ENCODE measurements around the gene CEP68. TPM values are rescaled to one million over a fixed set of nuclear protein-coding genes. Genes with fewer than 3 reads are reported as not detected.
"Not testable (repeated sequence)": the region's sequence is repeated elsewhere in the genome, so short reads cannot be mapped to it uniquely, and the experiment has no call there.

Gene CEP68
- total and polyA plus RNA-seq, 7 experiments from 2014 or later: 8.5 to 52.0 (median 25.6) TPM

- Mint-ChIP-seq H3K4me1 (peaks cover 21 to 41% (median 34%) of the 10 kb centered on the region in 7 donors), H3K27ac (peak overlapping the region; percentile 90 to 100 (median 97)), H3K36me3 (peaks cover 0 to 4% (median 3%) of the 10 kb centered on the region in 5 donors), H3K4me3 (peak overlapping the region; percentile 90 to 100 (median 98)), H3K27me3 (peaks cover 0 to 17% (median 0%) of the 10 kb centered on the region in 5 donors), H3K9me3 (no peaks in the 10 kb centered on the region)
- Histone ChIP-seq H3K4me1 (ENCODE audit: control insufficient read depth in 2 of 2, insufficient read depth in 2 of 2, low read length in 2 of 2) (peaks cover 18 to 22% of the 10 kb centered on the region in 2 donors), H3K27ac (ENCODE audit: low read depth, low read length) (peak overlapping the region; percentile 74), H3K36me3 (ENCODE audit: control insufficient read depth in 2 of 3, insufficient read depth in 3 of 3, low read length in 3 of 3) (peaks cover 0 to 8% (median 0%) of the 10 kb centered on the region in 3 experiments), H3K4me3 (ENCODE audit: low read length) (peak overlapping the region; percentile 78), H3K9me3 (ENCODE audit: control insufficient read depth in 2 of 3, low read length in 3 of 3) (no peaks in the 10 kb centered on the region), H3K27me3 (ENCODE audit: control insufficient read depth in 2 of 2, insufficient read depth in 2 of 2, low read length in 2 of 2) (no peaks in the 10 kb centered on the region)
- ATAC-seq (peak; percentile 6), DNase-seq (peak in 5 of 9 donors; percentile 6 to 35 (median 11))
- intact Hi-C loops (cut with micrococcal nuclease): loop anchor here (1.0 to 5.0 kb wide), 18 partner anchors 33 to 1542 kb away; partner anchors contain the start of genes ACTR2 (in 2 of the 2), AFTPH (in 2 of the 2), CEP68 (in 2 of the 2) and UGP2 (in 2 of the 2)
- ChIA-PET POLR2A (interaction anchor here (0.6 to 3.5 kb wide), 12 partner anchors 9 to 1542 kb away, joined by 3 to 51 read pairs (median 4); partner anchors contain the start of genes ACTR2, AFTPH, CEP68 and MDH1), CTCF (interaction anchor here (0.6 to 3.4 kb wide), 5 partner anchors 9 to 213 kb away, joined by 4 to 12 read pairs (median 5); partner anchors contain the start of gene ACTR2)
Measured at GRCh38 chr2:65130664-65131175, 74.5 kb downstream of the CEP68 start.

GRCh38 chr2:65132930-65133329 lies 76.7 kb downstream of the CEP68 start:
- CTCF ChIA-PET: interaction anchor here (1.2 kb wide), 1 partner anchor 68 kb away, joined by 3 read pairs; no protein-coding TSS in a partner anchor
- intact Hi-C loops (cut with micrococcal nuclease): loop anchor here in 1 of 2 donors (5.0 kb wide), 1 partner anchor 36 kb away; no protein-coding TSS in a partner anchor
- not testable (repeated sequence) for H3K36me3 Mint-ChIP-seq

DNA sequence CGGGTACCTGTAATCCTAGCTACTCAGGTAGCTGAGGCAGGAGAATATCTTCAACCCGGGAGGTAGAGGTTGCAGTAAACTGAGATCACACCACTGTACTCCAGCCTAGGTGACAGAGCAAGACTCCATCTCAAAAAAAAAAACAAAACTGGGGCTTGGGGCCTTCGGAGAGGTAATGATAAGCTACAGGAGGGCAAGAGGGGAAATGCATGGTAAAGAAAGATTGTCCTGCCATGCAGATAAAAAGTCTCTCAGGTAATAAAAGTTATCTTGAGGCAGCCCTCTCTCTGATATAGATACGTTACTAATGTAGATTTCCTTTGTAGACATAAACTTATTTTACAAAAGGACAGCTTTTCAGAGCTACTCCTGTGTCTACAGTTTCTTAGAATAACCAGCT lies 77.4 kb downstream of the CEP68 start:
- no peak for ATAC-seq
- Histone ChIP-seq H3K36me3 (ENCODE audit: control insufficient read depth in 2 of 3, insufficient read depth in 3 of 3, low read length in 3 of 3) (peaks cover 0 to 8% (median 0%) of the 10 kb centered on the region in 3 experiments), H3K9me3 (ENCODE audit: control insufficient read depth in 2 of 3, low read length in 3 of 3) (no peaks in the 10 kb centered on the region), H3K27me3 (ENCODE audit: control insufficient read depth in 2 of 2, insufficient read depth in 2 of 2, low read length in 2 of 2) (no peaks in the 10 kb centered on the region), H3K27ac (ENCODE audit: low read depth, low read length) (no peak overlapping the region), H3K4me1 (ENCODE audit: control insufficient read depth in 2 of 2, insufficient read depth in 2 of 2, low read length in 2 of 2) (peaks cover 0 to 7% of the 10 kb centered on the region in 2 donors), H3K4me3 (ENCODE audit: low read length) (no peak overlapping the region)
- POLR2A ChIA-PET: interaction anchor here (1.2 kb wide), 1 partner anchor 78 kb away, joined by 3 read pairs; no protein-coding TSS in a partner anchor
- H3K27ac Mint-ChIP-seq: no peak overlapping the region
- no peak for DNase-seq
- H3K4me1 Mint-ChIP-seq: peaks cover 6 to 14% (median 11%) of the 10 kb centered on the region in 7 donors
- H3K9me3 Mint-ChIP-seq: no peaks in the 10 kb centered on the region
- CTCF ChIA-PET: interaction anchor here (0.7 to 1.2 kb wide), 2 partner anchors 69 to 259 kb away, joined by 3 to 4 read pairs; no protein-coding TSS in a partner anchor
- no peak overlapping the region for H3K4me3 Mint-ChIP-seq
- intact Hi-C loops (cut with micrococcal nuclease): loop anchor here in 1 of 2 donors (5.0 kb wide), 1 partner anchor 36 kb away; no protein-coding TSS in a partner anchor
- peaks cover 0 to 28% (median 0%) of the 10 kb centered on the region in 5 donors for H3K27me3 Mint-ChIP-seq
- H3K36me3 Mint-ChIP-seq: peaks cover 0 to 4% (median 0%) of the 10 kb centered on the region in 5 donors

More at GRCh38 chr2:65132930-65133329, 76.7 kb downstream of the CEP68 start:
- H3K27me3 ChIP-seq (ENCODE audit: control insufficient read depth in 2 of 2, insufficient read depth in 2 of 2, low read length in 2 of 2); H3K27ac ChIP-seq (ENCODE audit: low read depth, low read length); H3K4me3 ChIP-seq (ENCODE audit: low read length); H3K36me3 ChIP-seq (ENCODE audit: control insufficient read depth in 2 of 3, insufficient read depth in 3 of 3, low read length in 3 of 3); H3K27ac Mint-ChIP-seq; H3K4me3 Mint-ChIP-seq; H3K9me3 Mint-ChIP-seq; ATAC-seq; H3K9me3 ChIP-seq (ENCODE audit: control insufficient read depth in 2 of 3, low read length in 3 of 3); DNase-seq: not testable (repeated sequence)
- peaks cover 11 to 21% (median 18%) of the 10 kb centered on the region in 7 donors for H3K4me1 Mint-ChIP-seq
- POLR2A ChIA-PET: interaction anchor here (0.6 kb wide), 1 partner anchor 14 kb away, joined by 3 read pairs; no protein-coding TSS in a partner anchor
- H3K4me1 ChIP-seq (ENCODE audit: control insufficient read depth in 2 of 2, insufficient read depth in 2 of 2, low read length in 2 of 2): peaks cover 4 to 14% of the 10 kb centered on the region in 2 donors
- peaks cover 0 to 28% (median 0%) of the 10 kb centered on the region in 5 donors for H3K27me3 Mint-ChIP-seq

DNA sequence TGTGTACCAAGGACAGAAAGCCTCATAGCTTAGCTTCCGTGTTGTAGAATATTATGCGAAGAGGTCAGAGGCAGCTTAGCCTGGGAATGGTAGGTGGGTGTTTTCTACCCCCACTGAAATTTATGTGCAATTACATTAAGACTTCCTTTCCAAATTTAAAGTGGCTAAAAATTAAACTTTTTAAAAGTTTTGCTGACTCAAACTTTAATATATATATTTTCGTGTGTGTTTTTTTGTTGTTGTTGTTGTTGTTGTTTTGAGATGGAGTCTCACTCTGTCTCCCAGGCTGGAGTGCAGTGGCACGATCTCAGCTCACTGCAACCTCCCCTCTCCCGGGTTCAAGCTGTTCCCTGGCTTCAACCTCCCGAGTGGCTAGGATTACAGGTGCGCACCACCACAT lies 77.9 kb downstream of the CEP68 start:
- intact Hi-C loops (cut with micrococcal nuclease): loop anchor here in 1 of 2 donors (5.0 kb wide), 1 partner anchor 37 kb away; no protein-coding TSS in a partner anchor
- no peaks in the 10 kb centered on the region for H3K9me3 ChIP-seq (ENCODE audit: control insufficient read depth in 2 of 3, low read length in 3 of 3)
- no peak overlapping the region for H3K27ac Mint-ChIP-seq

GRCh38 chr2:65136253-65136652 lies 80.0 kb downstream of the CEP68 start:
- no peaks in the 10 kb centered on the region for H3K36me3 Mint-ChIP-seq
- DNase-seq: no peak
- POLR2A ChIA-PET: no interaction called here
- Histone ChIP-seq H3K9me3 (ENCODE audit: control insufficient read depth in 2 of 3, low read length in 3 of 3) (no peaks in the 10 kb centered on the region), H3K4me3 (ENCODE audit: low read length) (no peak overlapping the region), H3K4me1 (ENCODE audit: control insufficient read depth in 2 of 2, insufficient read depth in 2 of 2, low read length in 2 of 2) (no peaks in the 10 kb centered on the region), H3K27ac (ENCODE audit: low read depth, low read length) (no peak overlapping the region), H3K27me3 (ENCODE audit: control insufficient read depth in 2 of 2, insufficient read depth in 2 of 2, low read length in 2 of 2) (no peaks in the 10 kb centered on the region), H3K36me3 (ENCODE audit: control insufficient read depth in 2 of 3, insufficient read depth in 3 of 3, low read length in 3 of 3) (no peaks in the 10 kb centered on the region)
- H3K27ac Mint-ChIP-seq: no peak overlapping the region
- no peak overlapping the region for H3K4me3 Mint-ChIP-seq
- H3K4me1 Mint-ChIP-seq: peaks cover 0 to 6% (median 0%) of the 10 kb centered on the region in 7 donors
- CTCF ChIA-PET: no interaction called here
- H3K27me3 Mint-ChIP-seq: peaks cover 0 to 37% (median 0%) of the 10 kb centered on the region in 5 donors
- ATAC-seq: no peak
- no peaks in the 10 kb centered on the region for H3K9me3 Mint-ChIP-seq
- intact Hi-C loops (cut with micrococcal nuclease): no loop called here

More for the DNA sequence above, 77.9 kb downstream of the CEP68 start:
- Histone ChIP-seq H3K27ac (ENCODE audit: low read depth, low read length) (no peak overlapping the region), H3K36me3 (ENCODE audit: control insufficient read depth in 2 of 3, insufficient read depth in 3 of 3, low read length in 3 of 3) (peaks cover 0 to 8% (median 0%) of the 10 kb centered on the region in 3 experiments), H3K4me3 (ENCODE audit: low read length) (no peak overlapping the region), H3K27me3 (ENCODE audit: control insufficient read depth in 2 of 2, insufficient read depth in 2 of 2, low read length in 2 of 2) (no peaks in the 10 kb centered on the region), H3K4me1 (ENCODE audit: control insufficient read depth in 2 of 2, insufficient read depth in 2 of 2, low read length in 2 of 2) (peaks cover 0 to 6% of the 10 kb centered on the region in 2 donors)
- ATAC-seq (no peak), DNase-seq (no peak)
- Mint-ChIP-seq H3K9me3 (no peaks in the 10 kb centered on the region), H3K27me3 (peaks cover 0 to 32% (median 0%) of the 10 kb centered on the region in 5 donors), H3K36me3 (peaks cover 0 to 4% (median 0%) of the 10 kb centered on the region in 5 donors), H3K4me1 (peaks cover 4 to 9% (median 6%) of the 10 kb centered on the region in 7 donors), H3K4me3 (no peak overlapping the region)
- ChIA-PET CTCF (interaction anchor here (1.2 kb wide), 1 partner anchor 69 kb away, joined by 3 read pairs; no protein-coding TSS in a partner anchor), POLR2A (interaction anchor here (1.2 kb wide), 1 partner anchor 78 kb away, joined by 3 read pairs; no protein-coding TSS in a partner anchor)
